LNCaP clone FGC (cell line): Measurements from ENCODE around the gene RPAIN.

Experiments used
- DNase-seq: peaks from one replicate; pipeline ENCODE4 v3.0.0-alpha.2; 2011; ENCODE audit warnings: low read depth
- H3K4me3 ChIP-seq: 2 replicates; pipeline ENCODE4 v1.5.1; 2011; ENCODE audit warnings: mild to moderate bottlenecking, low read depth, low read length, control low read depth
- CTCF ChIP-seq: IDR thresholded peaks from 2 replicates; pipeline ENCODE4 v1.5.1; 2012; ENCODE audit warnings: mild to moderate bottlenecking; ENCODE audit not compliant: control insufficient read depth, insufficient read depth; ENCODE audit errors: extremely low read depth

Gene RPAIN

GRCh38 chr17:5381542-5381941, 38.4 kb upstream of the RPAIN start:
- H3K4me3 ChIP-seq = no peak overlapping the region
- TF ChIP-seq CTCF = no peak
- no peak for DNase-seq

- H3K4me3 ChIP-seq = no peak overlapping the region
- DNase-seq = no peak
- TF ChIP-seq CTCF = no peak
Measured at GRCh38 chr17:5391678-5392077, 28.3 kb upstream of the RPAIN start.

GRCh38 chr17:5396612-5397011, 23.4 kb upstream of the RPAIN start:
- no peak for DNase-seq
- TF ChIP-seq CTCF = no peak
- no peak overlapping the region for H3K4me3 ChIP-seq

GRCh38 chr17:5399767-5400166, 20.2 kb upstream of the RPAIN start:
- H3K4me3 ChIP-seq = no peak overlapping the region
- no peak for DNase-seq
- TF ChIP-seq CTCF = no peak

- no peak overlapping the region for H3K4me3 ChIP-seq
- TF ChIP-seq CTCF = no peak
- no peak for DNase-seq
Measured at GRCh38 chr17:5405400-5405799, 14.6 kb upstream of the RPAIN start.

- no peak for TF ChIP-seq CTCF
- H3K4me3 ChIP-seq = no peak overlapping the region
- no peak for DNase-seq
Measured at GRCh38 chr17:5408186-5408585, 11.8 kb upstream of the RPAIN start.

GRCh38 chr17:5410594-5411272, 9.2 kb upstream of the RPAIN start:
- DNase-seq = no peak
- no peak for TF ChIP-seq CTCF
- no peak overlapping the region for H3K4me3 ChIP-seq
